HG02840 (cell line): Measurements from ENCODE around the gene GALNT11.
"Not testable (repeated sequence)": the region's sequence is repeated elsewhere in the genome, so short reads cannot be mapped to it uniquely, and the experiment has no call there.

Experiments used
- ATAC-seq: cut with Tn5 transposase; IDR thresholded peaks from one replicate; pipeline ENCODE4 v1.9.1; 2021; ENCODE audit warnings: mild to moderate bottlenecking, moderate library complexity, moderate number of reproducible peaks; ENCODE audit not compliant: unreplicated experiment, low FRiP score

The GALNT11 gene

DNA sequence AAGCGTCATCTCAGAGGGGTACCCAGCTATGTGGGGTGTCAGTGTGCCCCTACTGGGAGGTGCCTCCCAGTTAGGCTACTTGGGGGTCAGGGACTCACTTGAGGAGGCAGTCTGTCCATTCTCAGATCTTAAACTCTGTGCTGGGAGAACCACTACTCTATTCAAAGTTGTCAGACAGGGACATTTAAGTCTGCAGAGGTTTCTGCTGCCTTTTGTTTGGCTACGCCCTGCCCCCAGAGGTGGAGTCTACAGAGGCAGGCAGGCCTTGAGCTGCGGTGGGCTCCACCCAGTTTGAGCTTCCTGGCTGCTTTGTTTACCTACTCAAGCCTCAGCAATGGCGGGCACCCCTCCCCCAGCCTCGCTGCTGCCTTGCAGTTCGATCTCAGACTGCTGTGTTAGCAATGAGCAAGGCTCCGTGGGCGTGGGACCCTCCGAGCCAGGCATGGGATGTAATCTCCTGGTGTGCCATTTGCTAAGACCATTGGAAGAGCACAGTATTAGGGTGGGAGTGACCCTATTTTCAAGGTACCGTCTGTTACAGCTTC, 40.4 kb downstream of the GALNT11 start:
- ATAC-seq = not testable (repeated sequence)

DNA sequence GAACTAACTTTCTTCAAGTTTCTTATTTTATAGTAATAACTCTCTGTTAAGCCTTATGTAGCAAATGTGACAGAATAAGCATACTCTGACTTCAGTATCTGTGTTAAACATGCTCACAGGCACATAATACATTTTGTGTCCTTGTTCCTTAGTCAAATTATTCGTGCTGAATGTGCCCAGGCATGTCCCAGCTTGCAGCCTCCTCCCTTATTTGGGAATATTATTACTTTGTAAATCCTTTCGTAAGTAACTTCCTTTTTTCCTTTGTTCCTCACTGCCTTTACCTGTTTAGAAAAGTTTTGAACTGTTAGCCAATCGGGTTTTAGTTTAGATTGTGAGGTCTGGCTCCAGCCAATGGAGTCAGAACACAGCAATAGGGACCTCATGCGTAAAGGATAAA, 46.9 kb downstream of the GALNT11 start:
- no peak for ATAC-seq

DNA sequence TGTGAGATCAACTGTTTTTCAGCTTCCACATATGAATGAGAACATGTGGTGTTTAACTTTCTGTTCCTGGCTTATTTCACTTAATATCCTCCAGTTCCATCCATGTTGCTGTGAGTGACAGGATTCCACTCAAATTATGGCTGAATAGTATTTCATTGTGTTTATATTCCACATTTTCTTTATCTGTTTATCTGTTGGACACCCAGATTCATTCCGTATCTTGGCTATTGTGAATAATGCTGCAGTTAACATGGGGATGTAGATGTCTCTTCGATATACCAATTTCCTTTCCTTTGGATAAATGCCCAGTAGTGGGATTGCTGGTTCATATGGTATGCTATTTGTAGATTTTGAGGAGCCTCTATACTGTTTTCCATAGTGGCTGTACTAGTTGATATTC, 47.9 kb downstream of the GALNT11 start:
- ATAC-seq = no peak

DNA sequence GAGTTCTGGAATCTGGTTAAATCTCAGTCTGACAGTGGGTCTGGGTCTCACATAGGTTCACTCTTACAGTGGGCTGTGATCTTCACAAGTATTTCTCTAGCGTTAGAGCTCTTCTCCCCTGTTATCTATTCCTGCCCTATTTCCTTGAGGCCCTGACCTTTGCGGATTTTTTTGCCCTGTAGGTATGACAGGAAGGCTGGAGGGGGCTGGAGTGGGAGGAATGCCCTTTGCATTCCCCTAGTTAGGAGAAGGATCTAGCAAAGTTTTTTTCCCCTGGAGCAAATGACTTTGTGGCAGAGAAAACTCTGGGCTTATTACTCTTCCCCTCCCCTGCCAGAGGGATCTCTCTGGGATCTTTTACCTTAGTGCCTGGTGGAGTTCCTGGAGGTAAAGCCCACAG, 49.2 kb downstream of the GALNT11 start:
- ATAC-seq = no peak

DNA sequence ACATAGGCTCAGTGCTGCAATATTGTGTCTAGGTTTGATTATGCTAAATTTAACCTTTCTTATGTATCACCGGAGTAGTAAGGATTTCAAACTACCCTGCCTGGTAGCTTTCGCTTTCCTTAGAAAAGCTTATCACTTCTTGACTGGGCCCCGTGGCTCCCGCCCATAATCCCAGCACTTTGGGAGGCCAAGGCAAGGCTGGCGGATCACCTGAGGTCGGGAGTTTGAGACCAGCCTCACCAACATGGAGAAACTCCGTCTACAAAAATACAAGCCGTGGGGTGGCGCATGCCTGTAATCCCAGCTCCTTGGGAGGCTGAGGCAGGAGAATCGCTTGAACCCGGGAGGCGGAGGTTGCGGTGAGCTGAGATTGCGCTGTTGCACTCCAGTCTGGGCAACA, 49.9 kb downstream of the GALNT11 start:
- not testable (repeated sequence) for ATAC-seq

DNA sequence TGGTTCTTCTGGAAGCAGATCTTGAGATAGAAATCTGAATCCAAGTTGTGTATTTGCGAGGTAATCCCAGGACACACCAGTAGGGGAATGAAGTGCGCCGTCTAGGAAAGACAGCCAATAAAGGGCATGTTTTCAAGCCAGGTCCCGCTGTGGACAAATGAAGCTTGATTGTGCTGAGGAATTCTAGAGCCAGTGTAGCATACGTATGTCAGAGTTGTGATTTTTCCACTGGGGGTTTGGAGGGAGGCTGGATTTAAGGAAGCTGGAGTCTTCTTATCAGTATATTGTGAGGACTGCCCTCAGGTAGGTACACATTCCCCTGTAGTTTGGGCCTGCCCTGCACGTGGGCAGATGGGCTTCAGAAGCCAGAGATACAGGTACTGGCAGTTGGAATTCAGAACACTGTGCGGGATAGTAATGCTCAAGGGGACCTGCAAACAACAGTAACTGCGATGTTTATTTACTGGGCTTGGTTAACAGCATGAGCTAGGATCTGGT, 50.9 kb downstream of the GALNT11 start:
- no peak for ATAC-seq

DNA sequence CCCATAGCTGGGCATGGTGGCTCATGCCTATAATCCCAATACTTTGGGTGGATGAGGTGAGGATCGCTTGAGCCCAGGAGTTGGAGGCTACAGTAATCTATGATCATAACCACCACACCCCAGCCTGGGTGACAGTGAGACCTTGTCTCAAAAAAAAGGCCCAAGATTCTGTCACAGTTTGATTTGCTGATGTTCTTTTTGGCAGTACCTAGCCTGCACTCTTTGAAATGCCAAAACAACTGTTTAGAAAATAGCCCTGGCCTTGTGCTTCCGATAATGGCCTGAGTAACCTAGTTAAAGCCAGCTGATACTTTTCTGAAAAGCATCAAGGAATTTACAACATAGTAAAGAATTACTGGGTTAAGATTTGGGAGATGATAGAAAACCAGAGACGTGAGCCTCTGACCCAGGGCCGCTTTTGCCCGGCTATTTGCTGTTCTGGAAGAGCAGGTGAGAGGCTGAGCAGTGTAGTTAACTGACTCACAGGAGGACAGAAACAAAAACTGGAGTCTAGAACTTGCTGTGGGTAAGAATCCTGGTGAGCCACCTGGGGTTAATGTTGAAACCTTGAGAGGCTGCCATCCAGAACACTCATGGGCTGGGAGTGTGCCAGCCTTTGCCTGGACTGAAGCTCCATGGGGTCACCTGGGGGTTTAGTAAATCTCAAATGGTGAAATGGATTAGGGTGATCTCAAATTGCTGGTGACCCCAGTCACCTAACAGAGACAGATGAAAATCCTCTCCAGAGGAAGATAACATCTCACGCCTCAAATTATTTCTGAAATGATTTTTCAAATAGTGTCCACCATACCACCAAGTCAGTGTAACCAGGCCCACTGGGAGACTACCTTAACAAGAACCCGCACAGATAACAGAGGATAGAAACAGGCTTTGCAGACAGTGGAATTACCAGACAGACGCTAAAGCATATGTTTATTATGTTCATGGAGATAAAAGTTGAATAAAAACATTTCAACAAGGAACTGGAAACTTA, 51.8 kb downstream of the GALNT11 start:
- no peak for ATAC-seq

DNA sequence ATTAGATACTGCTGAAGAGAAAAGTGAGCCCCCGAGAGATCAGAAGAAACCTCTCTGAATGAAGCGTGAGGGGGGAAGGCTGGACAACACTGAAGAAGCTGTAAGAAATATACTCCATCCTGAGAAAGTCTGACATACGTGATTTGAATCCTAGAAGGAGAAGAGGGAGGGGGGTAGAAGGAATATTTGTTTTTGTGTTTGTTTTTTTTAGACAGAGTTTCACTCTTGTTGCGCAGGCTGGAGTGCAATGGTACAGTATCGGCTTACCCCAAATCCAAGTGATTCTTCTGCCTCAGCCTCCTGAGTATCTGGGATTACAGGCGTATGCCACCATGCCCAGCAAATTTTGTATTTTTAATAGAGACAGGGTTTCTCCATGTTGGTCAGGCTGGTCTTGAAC, 52.6 kb downstream of the GALNT11 start:
- ATAC-seq = no peak

DNA sequence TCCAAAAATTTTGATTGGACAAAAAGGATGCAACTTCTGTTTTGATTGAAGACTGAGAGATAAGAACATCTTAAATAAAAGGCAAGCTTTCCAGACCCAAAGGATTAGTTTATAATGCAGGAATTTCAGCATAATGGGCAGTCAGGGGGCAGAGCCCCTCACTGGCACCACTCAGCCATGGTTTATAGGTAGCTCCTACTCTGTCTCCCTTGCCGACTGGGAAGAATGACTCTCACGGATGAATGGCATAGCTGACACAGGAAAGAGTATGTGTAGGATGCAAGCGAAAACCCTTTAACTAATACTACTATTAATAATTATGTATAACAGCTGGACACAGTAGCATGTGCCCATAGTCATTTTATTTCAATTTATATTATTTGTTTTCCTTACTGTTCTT, 53.3 kb downstream of the GALNT11 start:
- ATAC-seq = no peak

DNA sequence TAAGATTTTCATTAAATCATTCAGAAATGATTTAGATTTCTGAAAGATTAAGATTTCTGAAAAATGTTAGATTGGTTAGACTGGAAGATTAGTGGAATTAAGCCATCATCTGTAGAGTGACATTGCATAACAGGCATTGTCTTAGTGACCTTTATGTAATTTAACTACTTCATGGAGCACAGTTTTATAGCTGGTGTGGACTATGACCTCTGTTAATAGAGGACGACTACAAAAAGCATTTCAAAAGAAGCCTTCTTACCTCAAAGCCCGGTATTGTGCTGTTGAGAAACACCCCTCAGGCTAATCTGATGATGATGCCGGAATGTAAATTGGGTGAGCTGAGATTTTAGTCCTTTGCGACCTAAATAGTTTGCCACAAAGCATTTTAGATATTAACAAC, 55.6 kb downstream of the GALNT11 start:
- ATAC-seq = no peak

DNA sequence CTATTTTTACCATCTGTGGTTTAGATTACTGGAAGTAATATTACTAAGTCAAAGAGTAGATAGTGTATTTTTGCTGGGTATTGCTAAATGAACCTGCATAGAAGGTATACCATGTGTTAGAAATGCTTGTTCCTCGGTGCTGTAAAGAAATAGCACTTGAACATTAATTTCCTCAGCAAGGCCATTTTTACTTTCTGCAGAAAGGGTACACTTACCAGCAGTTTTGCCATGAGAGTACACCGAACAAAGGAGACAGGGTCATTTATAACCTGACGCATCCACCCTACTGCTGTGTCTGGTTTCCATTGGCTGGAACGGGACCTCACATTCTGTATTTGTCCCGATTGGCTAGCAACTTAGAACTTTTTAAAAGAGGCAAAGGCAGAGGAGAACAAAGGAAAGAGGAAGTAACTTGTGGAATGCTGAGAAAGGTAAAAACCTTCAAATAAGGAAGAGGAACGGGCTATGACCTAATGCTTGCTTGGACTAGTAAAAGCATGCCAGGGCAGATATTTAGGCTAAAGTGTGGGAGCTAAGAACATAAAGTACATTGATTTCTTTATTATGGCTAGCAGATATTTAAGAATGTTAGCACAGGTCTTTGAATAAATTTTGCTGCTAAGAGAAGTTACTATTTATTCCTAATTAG, 56.7 kb downstream of the GALNT11 start:
- not testable (repeated sequence) for ATAC-seq

DNA sequence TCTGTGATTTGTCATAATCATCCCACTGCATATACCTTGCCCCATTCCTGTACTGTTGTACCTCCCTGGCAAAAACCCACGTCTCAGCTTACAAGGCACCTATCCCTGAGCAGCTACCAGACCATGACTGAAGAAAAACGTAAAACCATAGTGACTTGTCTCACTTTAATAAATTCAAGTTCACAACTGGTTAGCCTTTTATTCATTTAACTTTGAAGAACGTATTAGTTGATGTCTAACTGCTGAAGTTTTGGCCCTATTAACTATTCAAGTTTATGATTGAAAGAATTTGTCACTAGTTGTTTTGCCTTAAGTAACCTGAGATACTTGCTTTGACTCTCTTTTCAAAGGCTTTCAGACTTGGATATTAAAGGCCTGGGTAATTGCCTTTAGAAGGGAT, 59.7 kb downstream of the GALNT11 start:
- ATAC-seq = no peak

DNA sequence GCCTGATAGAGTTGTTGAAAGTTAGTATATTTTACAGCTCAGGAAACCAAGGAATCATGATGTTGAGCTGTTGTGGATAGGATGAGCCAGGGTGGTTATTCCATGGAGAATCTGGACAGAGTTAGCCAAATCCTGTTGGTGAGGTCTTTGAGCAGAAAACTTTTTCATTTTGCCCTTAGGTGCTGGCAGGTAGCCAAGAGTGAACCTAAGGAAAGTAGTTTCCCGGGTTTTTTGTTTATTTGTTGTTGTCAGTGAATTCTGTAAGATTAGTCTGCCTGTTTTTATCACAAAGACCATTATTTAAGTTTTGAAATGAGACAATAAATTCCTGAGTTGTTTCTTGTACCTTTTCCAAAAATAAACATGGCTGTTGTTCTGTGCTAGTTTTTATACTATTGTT, 61.0 kb downstream of the GALNT11 start:
- no peak for ATAC-seq

DNA sequence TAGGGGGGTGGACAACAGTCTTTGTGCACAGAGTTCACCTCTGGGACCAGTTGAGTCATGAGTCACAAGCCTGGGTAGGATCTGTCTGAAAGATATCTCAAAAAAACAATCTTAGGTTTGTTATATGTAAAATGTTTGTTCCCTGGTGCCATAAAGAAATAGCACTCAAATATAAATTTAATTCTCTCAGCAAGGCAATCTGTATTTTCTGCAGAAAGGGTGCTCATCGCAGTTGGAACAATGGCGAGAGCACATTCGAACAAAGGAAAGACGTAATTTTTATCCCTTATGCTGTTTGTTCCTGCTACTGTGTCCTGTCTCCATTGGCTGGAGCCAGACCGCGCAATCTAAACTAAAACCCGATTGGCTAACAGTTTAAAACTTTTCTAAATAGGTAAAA, 63.7 kb downstream of the GALNT11 start:
- no peak for ATAC-seq

DNA sequence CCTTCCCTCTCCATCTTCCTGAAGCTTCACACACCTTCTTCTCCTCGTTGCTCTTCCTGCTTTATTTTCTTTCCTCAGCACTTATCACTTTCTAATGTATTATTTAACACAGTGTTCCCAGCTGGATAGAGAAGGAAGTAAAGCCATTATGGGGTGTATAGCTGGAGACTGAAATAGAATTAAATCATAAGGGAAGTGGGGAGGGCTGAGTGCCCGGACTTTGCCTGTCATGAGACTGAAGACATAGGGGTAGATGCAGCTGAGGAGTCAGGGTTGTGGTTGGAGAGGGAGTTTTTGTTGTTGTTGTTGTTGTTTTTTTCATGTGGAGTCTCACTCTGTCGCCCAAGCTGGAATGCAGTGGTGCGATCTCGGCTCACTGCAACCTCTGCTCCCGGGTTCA, 65.3 kb downstream of the GALNT11 start:
- ATAC-seq = no peak

DNA sequence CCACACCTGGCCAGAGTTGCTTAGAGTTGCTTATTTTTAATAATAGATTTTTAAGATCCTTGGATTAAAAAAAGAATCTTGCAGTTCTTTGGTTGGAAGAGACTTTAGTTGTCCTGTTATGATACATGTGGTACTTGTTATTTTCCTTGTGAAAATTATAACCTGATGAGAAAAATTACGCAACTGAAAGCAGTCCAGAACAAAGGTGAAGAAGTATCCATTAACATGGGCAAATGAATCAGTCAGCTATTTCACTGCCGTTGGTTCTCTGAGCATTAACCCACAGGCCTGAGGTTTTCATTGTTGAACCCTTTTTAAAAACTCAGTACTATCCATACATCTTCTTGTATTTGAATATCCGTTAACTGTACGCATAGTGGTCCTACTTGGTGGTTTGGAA, 68.2 kb downstream of the GALNT11 start:
- no peak for ATAC-seq

DNA sequence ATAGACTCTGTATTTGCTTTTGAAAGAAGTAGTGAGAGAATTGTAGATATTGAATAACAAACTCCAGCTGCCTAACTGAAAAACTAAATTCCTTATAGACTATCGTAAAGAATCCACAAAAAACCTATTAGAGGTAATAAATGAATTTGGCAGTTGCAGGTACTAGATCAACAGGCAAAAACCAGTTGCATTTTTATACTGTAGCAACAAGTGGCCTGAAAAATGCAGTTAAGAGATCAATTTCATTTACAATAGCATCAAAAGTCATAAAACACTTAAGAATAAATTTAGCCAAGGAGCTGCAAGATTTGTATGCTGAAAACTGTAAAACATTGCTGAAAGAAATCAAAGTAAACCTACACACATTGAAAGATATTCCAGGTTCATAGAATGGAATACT, 70.3 kb downstream of the GALNT11 start:
- ATAC-seq = no peak

DNA sequence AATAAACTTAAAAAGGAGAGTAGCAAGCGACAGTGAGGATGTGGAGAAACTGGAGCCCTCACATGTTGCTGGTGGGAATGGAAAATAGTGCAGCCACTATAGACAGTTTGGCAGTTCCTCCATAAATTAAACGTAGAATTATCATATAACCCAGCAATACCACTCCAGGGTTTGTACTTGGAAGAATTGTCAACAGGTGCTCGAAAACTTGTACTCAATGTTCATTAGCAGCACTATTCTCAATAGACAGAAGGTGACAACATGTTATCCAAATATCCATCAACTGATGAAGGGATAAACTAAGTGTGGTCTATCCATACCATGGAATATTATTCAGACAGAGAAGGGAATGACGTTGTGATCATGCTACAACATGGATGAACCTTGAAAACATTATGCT, 71.9 kb downstream of the GALNT11 start:
- ATAC-seq = no peak

DNA sequence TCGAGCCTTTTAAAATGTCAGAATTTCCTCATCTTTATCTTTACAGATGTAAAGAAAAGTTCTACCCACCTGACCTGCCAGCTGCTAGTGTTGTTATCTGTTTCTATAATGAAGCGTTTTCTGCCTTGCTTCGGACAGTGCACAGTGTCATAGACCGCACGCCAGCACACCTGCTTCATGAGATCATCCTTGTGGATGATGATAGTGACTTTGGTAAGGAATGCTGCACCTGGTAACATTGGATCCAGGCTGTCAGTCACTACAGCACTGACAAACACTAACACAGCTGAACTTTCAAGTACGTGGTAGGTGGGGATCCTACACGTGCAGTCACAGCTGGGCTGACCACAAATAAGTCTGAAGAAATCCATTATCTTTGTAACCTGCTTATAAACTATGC, 77.6 kb downstream of the GALNT11 start:
- ATAC-seq = no peak

DNA sequence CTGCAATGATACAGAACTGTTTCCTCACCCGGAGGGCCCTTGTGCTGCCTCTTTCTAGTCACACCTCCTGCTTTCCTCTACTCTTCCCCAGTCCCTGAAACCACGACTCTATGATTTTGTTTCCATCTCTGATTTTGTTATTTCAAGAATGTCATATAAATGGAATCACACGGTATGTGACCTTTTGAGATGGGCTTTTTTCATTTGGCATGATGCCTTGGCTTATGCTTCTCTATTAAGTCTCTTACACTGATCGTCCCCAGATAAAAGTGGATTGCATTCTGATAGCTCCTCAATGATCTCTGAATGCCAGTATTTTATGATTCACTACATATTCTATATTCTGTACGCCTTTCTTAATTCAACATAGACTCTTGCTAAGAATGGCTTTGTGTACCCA, 78.2 kb downstream of the GALNT11 start:
- ATAC-seq = no peak

DNA sequence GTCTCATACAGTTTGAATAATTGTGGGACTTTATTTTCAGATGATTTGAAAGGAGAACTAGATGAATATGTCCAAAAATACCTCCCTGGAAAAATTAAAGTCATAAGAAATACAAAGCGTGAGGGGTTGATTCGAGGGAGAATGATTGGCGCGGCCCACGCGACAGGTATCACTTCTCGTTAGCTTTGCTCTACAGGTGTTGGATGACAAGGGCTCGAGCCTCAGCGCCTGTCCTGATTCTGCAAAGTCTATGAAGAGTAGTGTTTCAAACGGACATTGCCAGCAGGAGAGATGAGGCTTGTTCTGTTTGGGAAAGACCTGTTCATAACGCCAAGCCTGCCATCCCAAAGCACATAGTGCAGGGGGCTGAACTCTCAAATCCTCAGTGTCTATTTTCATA, 79.7 kb downstream of the GALNT11 start:
- no peak for ATAC-seq
